AG08395 (cell line): ENCODE results near the gene SLC35F5.
A peak's percentile ranks its signal among the peaks of the same experiment; 100 is the strongest.
"Not testable (repeated sequence)": the region's sequence is repeated elsewhere in the genome, so short reads cannot be mapped to it uniquely, and the experiment has no call there.

Source experiments
- DNase-seq: peaks from one replicate; pipeline ENCODE4 v3.0.0; 2012; ENCODE audit warnings: mixed read lengths, low spot score

The SLC35F5 gene, protein sequence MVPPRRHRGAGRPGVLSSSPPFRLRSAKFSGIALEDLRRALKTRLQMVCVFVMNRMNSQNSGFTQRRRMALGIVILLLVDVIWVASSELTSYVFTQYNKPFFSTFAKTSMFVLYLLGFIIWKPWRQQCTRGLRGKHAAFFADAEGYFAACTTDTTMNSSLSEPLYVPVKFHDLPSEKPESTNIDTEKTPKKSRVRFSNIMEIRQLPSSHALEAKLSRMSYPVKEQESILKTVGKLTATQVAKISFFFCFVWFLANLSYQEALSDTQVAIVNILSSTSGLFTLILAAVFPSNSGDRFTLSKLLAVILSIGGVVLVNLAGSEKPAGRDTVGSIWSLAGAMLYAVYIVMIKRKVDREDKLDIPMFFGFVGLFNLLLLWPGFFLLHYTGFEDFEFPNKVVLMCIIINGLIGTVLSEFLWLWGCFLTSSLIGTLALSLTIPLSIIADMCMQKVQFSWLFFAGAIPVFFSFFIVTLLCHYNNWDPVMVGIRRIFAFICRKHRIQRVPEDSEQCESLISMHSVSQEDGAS

DNA sequence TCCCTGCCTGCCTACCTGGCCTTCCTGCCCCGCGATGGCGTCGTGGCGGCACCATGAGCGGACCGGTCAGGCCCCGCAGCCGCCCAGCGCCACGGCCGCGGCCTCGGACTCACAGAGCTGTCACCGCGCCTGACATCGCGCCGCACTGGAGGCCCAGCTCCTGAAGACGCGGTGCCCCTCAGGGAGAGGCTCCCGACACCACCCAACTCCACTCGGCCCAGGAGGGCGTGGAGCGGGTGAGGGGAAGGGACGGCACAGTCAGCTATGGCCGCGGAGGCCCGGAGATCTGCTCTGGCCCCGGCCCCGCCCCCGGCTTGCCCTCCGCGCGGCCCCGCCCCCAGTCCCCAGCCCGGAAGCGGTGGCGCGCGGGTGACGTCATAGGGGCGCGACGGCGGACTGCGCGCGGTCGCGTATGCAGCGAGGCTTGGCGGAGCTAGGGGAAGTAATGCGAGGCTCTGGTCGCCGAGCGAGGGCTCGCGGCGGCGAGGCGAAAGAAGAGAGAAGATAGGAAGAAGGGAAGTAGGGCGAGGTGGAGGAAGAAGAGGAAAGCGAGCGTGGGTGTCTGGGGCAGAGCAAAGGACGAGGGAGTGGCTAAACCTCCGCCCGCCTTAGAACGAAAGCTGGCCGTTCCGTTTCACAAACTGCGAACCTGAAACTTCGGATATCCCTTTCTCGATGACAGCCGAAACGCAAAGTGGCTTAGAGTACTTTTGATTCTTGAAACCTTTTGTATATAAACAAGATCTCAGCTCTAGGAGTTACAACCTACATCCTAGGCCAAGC, at the start of gene SLC35F5:
SLC35F5 (minus strand) TSS at position 288 of the 783 bp plus-strand sequence; CDS start at position 55, 233 bp downstream.
- peak; percentile 93 for DNase-seq

DNA sequence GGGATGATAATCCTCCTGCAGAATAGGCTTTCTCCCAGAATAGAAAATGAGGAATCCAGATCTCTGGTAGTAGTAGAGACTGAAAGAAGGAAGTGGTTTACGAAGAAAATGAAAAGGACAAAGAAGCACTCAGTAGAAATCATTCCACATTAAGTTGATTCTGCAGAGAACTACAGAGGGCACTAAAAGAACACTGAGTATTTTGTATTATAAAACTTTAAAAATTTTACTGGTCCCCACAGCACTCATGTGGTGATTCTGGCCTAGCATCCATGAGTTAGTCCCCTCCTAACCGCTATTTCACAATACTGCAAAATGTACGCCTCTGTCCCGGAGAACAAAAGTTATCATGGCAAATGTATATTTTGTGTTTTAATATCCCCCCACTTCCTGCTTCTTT, 42.9 kb upstream of the SLC35F5 start:
- DNase-seq = no peak

DNA sequence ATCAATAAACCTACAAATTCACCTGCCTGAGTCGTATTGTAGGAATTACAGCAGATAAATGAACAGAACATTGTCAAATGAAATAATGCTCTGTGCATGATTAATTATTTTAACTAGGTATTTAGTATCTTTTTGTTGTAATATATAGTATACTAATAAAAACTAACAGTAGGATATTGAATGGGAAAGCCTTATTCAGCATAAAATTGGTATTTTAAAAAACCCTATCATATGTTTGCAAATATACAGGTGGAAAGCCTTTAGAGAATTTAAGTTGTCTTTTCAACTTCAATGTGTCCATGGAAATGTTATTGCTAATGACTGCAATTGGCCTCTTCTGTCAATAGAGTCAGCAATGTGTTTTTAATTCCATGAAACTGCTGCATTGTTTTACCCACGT, 40.8 kb upstream of the SLC35F5 start:
- DNase-seq = no peak

DNA sequence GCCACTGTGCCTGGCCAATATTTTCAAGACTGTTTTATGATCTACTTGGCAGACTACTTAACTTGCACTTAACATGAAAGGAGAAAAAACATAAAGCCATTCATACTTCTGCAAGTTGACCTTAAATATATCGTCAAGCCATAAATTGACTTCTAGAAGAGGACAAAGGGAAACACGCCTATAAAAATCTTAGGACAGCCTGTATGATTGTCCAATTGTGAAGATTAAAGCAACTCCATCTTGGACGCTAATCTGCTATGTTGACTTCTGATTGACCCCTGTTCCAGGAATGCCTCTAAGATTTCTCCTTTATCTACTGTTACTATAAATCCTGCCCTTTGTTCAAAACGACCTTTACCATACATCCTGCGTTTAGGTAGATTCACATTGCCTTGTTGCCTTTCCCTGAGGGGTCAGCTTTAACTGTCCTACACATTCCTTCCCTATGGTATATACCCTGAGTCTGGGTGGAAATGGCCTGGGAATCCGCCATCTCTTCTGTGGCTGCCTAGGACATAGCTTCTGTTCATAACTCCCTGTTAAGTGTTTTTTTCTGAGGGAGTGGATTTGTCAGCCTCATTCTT, 40.2 kb upstream of the SLC35F5 start:
- DNase-seq = no peak

DNA sequence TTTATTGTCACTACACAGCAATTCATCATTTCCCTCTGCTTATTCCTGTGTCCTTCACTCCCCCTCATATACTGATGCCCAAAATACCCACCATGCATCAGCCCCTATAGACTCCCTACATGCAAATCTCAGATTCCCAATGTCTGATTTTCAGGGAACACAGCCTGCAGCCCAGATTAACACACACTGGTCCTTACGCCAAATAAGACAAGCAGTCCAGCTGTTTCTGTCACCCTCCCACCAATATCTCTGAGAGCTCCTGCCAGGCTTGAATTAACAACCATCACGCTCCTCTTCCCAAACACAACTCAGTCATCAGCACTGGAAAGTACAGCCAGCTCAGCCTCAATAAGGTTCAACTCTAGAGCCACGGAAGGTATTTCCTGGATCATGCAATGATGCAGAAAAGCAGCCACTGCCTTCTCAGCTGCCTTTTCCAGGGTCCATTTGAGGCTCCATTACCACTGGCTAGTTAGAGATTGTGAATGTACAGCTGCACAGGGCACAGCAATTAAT, 39.0 kb upstream of the SLC35F5 start:
- DNase-seq = no peak

DNA sequence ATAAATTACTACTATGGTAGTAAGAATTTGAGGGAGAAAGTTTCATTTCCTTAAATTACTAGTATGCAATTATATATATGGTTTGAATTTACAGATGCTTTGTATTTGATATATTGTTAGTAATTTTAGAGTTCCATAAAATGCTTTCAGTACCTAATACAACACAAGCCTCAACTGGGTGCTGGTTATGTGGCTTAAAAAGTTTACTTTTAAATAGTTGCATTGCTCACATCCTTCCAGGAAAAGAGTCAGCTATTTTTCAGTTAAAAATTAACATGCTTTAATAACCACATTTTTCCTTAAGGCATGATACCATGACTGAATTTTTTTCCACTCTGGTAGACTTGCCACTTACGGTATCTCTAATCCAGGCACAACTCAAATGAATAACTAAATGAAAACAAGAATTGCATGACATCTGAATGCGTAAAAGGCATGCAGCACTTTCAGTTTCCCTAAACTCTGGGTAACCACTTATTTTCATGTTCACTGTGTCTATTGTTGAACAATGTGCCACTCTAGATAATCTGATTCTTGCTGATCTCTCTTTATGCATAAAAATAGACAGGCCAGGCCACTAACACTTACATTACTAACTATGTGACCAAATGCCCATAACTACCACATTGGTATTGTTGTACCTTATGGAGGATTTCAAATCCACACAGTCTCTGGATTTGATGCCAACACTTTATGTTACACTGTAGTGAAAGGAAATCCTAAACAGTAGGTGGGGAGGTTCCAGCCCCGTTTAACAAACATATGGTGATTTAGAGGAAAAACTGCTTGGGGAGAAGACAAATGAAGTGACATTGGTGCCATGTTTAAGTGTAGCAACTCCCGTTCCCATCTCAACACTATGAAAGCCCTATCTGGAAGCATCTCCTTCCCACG, 35.5 kb upstream of the SLC35F5 start:
- DNase-seq = peak; percentile 4

DNA sequence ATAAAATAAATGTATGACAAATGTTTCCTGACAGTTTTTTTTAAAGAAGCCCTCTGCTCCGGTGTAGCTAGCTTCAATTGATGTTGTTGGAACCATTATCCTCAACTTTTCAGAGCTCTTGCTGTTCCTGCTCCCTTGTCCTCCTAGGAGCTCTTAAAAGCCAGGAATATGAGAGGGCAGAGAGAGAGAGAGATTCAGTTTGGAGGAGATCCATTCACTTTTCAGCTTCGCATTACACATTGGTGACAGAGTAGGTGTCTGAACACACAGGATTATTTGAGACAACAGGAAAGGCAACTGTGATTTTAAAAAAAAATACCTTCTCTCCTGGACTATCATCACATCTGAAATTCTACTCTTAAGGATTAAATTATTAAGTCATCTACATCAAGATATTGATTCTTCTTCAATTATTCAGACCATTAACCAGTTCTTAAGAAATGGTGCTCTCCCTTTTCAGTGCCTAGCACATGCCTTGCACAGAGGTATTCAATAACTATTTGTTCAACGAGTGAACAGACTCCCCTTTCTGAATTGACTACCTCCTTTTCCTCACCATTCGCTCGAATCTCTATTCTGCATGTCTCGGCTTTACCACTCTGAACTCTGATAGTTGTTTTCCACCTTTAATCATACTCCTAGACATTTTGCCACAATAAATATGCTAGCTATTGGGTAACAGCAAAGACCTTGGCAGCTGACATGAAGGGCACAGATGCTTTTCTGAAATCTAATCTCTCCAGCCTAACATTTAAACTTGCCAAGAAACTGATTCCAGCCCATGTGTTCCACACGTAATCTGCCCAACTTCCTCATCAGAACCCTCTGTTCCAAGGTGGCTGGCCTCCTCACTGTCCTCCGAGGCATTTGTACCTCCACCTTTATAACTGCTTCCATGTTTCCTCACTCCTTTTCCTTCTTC, 28.6 kb upstream of the SLC35F5 start:
- DNase-seq = peak; percentile 17

DNA sequence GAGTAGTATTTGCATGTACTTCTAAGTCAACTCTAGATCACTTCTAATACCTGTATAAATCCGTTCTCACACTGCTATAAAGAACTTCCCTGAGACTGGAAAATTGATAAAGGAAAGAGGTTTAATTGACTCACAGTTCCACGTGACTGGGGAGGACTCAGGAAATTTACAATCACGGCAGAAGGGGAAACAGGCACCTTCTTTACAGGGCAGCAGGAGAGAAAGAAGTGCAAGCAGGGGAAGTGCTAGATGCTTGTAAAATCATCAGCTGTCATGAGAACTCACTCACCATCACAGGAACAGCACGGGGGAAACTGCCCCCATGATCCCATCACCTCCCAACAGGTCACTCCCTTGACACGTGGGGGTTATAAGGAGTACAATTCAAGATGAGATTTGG, 24.0 kb upstream of the SLC35F5 start:
- DNase-seq = no peak

DNA sequence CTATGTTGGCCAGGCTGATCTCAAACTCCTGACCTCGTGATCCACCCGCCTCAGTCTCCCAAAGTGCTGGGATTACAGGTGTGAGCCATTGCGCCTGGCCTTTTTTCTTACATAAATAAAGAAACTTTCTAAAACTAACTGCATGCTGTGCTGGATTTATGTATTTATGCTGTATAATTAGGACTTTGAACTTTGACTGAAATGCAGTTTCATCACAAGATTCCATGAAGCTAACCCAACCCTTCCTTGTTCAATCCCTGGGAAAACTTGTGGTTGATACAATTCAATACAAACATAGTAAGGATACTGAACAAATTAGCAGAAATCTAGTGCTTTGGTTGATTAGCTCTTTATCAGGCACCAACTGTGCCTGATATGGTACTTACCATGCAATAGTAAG, 20.9 kb upstream of the SLC35F5 start:
- no peak for DNase-seq

DNA sequence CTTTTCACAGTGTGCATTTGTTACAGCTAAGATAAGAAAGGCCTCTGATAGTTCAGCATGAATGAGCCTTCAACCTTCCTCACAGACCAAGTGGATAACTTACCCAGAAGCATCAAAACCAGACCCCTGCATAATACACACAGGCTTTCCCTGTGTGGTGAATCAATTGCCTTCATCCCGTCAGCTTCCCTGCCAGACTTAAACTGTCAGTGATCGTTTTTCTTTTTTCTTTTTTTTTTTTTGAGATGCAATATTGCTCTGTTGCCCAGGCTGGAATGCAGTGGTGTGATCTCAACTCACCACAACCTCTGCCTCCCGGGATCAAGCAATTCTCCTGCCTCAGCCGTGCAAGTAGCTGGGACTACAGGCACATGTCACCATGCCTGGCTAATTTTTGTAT, 20.5 kb upstream of the SLC35F5 start:
- no peak for DNase-seq

DNA sequence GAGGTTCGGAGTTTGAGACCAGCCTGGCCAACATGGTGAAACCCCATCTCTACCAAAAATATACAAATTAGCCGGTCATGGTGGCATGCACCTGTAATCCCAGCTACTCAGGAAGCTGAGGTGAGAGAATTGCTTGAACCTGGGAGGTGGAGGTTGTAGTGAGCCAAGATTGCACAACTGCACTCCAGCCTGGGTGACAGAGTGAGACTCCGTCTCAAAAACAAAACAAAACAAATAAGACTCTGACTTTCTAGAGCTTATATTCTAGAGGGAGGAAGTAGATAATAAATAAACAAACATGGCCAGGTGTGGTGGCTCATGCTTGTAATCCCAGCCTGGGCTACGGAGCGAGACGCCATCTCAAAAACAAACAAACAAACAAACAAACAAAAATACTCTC, 18.2 kb upstream of the SLC35F5 start:
- DNase-seq = not testable (repeated sequence)

DNA sequence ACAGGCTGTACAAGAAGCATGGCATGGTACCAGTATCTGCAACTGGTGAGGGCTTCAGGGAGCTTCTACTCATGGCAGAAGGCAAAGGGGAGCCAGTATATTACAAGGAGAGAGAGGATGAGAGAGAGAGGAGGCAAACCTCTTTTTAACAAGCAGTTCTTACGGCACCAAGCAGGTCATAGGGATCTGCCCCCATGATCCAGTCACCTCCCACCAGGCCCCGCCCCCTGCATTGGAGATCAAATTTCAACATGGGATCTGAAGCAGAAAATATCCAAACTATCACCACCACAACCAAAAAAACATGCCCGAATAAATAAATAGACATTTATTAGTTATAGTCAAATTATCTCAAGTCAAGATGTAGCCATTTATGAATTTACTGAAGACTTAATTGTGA, 14.5 kb upstream of the SLC35F5 start:
- DNase-seq = no peak

DNA sequence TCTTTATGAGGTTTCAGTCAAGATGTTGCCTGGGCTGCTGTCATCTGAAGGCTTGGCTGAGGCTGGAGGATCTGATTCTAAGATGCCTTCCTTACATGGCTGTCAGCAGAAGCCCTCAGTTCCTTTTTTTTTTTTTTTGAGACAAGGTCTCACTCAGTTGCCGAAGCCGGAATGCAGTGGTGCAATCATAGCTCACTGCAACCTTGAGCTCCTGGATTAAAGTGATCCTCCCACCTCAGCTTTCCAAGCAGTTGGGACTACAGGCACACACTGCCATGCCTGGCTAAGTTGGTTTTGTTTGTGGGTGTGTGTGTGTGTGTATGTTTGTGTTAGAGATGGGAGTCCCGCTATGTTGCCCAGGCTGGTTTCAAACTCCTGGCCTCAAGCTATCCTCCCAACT, 13.1 kb upstream of the SLC35F5 start:
- no peak for DNase-seq

DNA sequence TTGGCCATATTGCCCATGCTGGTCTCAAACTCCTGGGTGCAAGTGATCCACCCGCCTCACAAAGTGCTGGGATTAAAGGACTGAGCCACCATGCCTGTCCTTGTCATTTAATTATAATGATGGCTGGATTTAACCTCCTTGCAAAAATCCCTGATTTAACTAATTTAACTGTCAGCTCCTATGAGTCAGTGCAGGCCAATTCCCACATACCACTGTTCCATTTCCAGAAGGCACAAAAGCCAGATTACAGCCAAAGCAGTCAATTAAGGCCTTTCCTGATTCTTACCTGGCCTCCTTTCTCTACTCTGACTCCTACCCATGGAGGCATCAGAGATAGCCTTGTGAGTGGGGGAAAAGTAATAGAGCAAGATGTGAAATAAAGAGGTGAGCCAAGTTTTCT, 12.3 kb upstream of the SLC35F5 start:
- peak; percentile 31 for DNase-seq

DNA sequence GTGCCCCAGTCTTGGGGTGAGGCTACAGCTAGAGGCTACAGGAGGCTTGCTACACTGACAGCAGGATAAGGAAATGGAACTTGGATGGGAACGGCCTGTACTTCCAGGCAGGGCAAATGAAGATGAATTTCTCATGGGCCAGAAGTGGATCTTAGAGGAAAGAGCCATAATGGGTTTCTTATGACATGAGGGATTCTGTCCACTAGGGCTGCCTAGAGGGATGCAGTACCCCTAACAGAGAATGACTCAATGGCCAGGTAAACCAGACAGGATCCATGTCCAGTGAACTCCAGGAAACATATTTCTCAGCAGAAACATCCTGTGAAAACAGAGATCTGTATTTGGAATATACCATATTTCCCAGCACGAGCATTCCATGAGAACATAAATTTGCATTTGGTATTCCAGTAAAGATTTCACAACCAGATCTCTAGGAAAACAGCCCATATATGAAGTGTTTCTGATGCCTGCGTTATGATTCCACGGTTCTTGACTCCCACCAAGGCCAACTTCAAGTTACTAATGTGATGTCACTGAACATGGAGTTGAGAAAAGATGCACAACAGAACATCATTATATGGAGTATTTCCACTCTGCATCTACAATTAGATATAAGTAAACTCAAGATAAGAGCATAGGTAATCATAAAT, 11.5 kb upstream of the SLC35F5 start:
- no peak for DNase-seq

DNA sequence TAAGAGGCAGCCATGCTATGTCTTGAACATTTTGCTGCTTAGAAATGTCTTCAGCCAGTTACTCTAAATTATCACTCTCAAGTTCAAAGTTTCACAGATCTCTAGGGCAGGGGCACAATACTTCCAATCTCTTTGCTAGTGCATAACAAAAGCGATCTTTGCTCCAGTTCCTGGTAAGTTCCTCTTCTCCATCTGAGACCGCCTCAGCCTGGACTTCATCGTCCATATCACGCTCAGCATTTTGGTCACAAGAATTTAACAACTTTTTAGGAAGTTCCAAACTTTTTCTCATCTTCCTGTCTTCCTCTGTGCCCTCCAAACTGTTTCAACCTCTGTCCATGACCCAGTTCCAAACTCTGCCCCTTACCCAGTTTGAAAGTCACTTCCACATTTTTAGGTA, 8.8 kb upstream of the SLC35F5 start:
- no peak for DNase-seq

DNA sequence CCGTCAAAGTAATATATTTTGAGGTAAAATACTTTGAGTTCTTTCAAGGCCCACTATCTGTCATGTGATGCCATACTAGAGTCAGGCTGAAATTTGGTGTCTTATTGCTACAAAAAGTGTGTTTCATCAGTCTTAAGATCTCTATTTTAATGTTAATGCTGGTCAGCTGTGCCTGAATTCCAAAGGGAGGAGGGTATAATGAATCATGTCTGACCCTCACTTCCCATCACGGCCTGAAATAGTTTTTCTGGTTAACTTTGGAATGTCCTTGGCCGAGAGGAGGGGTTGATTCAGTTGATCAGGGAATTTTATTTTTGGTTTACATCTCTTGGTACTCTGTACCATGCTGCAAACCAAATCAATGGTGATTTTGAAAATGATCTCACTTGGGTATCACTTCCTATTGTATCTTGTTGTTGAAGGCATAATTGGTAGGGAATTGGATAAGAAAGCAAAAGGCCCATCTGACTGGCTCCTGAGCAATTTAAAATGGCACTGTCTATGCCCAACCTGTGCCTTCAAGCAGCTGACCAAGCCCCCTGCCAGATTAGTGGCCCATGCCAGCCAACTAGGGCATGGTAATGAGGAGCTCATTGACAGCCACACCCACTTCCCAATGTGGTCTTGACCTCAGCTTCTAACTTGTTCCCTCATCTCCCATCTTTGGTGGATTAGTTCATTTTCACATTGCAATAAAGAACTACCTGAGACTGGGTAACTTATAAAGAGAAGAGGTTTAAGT, 6.1 kb upstream of the SLC35F5 start:
- peak; percentile 67 for DNase-seq

DNA sequence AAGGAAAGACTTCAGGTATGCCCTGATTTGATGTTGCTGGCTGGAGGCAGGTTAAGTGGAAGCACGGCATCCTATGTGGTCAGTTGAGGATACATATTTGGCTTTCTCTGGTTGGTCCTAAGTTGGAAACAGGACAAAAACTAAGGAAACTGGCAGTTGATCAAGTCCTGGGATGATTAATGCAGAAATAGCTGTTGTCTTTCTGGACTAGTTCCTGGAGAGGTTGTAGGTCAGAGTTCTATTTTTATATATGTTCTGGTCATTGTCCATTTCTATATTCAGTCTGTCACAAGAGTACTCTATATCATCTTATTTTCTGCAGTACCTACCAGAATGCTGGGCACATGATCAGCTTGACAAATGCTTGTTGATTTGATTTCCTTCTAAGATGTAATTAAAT, 4.0 kb upstream of the SLC35F5 start:
- peak; percentile 13 for DNase-seq

DNA sequence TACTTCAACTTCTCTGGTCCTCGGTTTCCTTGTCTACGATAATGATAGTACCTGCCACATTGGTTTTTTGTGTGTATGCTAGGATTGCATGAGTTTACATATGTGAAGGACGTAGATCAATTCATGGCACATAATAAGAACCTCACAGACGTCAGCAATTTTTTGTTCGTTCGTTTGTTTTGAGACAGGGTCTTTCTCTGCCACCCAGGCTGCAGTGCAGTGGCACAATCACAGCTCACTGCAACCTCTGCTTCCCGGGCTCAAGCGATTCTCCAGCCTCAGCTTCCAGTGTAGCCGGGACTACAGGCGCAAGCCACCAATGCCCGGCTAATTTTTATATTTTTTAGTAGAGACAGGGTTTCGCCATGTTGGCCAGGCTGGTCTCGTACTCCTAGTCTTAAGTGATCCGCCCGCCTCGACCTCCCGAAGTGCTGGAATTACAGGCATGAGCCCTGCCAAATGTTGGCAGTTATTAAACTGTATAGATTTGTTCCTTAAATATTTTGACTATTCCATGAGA, 756 bp upstream of the SLC35F5 start:
- no peak for DNase-seq
